ENCODE results near the gene TBC1D14. TPM values are rescaled to one million over a fixed set of nuclear protein-coding genes. Genes with fewer than 3 reads are reported as not detected.

TBC1D14 gene
- total RNA-seq, 1 experiment from 2014 or later, result 50.2 TPM

DNA sequence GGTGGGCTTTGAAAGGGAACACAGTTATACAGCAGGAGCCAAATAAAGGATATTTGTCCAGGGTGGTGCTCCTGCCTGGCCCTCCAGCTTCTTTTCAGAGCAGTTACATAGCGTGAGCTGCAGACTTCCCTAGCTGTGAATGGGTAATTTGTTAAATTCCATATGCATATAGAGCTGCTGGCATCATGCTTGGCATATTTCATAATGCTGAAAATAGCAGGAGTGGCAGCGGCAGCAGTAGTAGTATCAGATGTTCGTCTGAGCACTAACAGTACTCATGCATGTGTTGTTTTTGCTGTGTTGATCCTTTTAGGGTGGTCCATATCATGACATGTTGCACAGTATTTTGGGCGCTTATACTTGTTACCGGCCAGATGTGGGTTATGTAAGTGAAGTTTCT lies 99.9 kb downstream of the TBC1D14 start:
- no peaks in the 10 kb centered on the region for H3K79me2 ChIP-seq (ENCODE audit: insufficient read depth, low read length)
- DNase-seq, result no peak
- Mint-ChIP-seq H3K36me3 (ENCODE audit: insufficient read depth in 1 of 3, low read depth in 3 of 3) (peaks cover 28 to 77% (median 61%) of the 10 kb centered on the region in 3 experiments; a peak in 6 of 7 replicates), H3K27ac (no peak overlapping the region), H3K9me3 (no peaks in the 10 kb centered on the region), H3K4me3 (no peak overlapping the region), H3K27me3 (ENCODE audit: low read depth) (no peaks in the 10 kb centered on the region), H3K4me1 (peaks cover 26 to 34% of the 10 kb centered on the region in 2 experiments)
- H4K91ac ChIP-seq (ENCODE audit: insufficient read length, low read depth, low read length), result no peak overlapping the region
- no peak overlapping the region for H2BK5ac ChIP-seq (ENCODE audit: insufficient read length, low read length)
- no peak overlapping the region for H3K18ac ChIP-seq (ENCODE audit: insufficient read length, low read depth, low read length)
- no peaks in the 10 kb centered on the region for H3K23me2 ChIP-seq (ENCODE audit: insufficient read length, low read depth, low read length, poor library complexity, severe bottlenecking)
- H3K4me1 ChIP-seq (ENCODE audit: insufficient read depth, low read length), result peaks cover 4% of the 10 kb centered on the region
- no peak overlapping the region for H3K4ac ChIP-seq (ENCODE audit: low read depth, low read length)
- no peak overlapping the region for H2AK5ac ChIP-seq (ENCODE audit: insufficient read length, low read length)
- no peak overlapping the region for H3K4me2 ChIP-seq (ENCODE audit: insufficient read depth, insufficient read length, low read length)
- no peak overlapping the region for H3K9ac ChIP-seq (ENCODE audit: extremely low read depth, insufficient read length, low read length)
- H4K20me1 ChIP-seq (ENCODE audit: control insufficient read depth, insufficient read depth, insufficient read length), result no peaks in the 10 kb centered on the region
- WGBS (ENCODE audit: extremely low coverage, insufficient read length, low lambda C conversion rate), result no CpG with 5 or more reads among the region's 5 CpGs
- H2BK120ac ChIP-seq (ENCODE audit: low read depth, low read length, poor library complexity, severe bottlenecking), result no peak overlapping the region
- no peak overlapping the region for H4K8ac ChIP-seq (replicated peaks; ENCODE audit: insufficient read length, low read depth, low read length)
- no peak for TF ChIP-seq CTCF (conservative IDR thresholded peaks at IDR 0.05)
- no peaks in the 10 kb centered on the region for H3K27me3 ChIP-seq (ENCODE audit: insufficient read depth, low read length)
- H2BK15ac ChIP-seq (ENCODE audit: low read depth, low read length), result no peak overlapping the region
- no peaks in the 10 kb centered on the region for H3K79me1 ChIP-seq (ENCODE audit: insufficient read depth, low read depth, low read length, poor library complexity, severe bottlenecking)
- H2BK12ac ChIP-seq (ENCODE audit: insufficient read length, low read depth, low read length), result no peak overlapping the region
- H2AFZ ChIP-seq (ENCODE audit: low read length), result no peak overlapping the region
- no peak overlapping the region for H3K14ac ChIP-seq (ENCODE audit: insufficient read depth, low read length)
- no peak overlapping the region for H3K56ac ChIP-seq (ENCODE audit: insufficient read length, low read depth, low read length)
- no peak overlapping the region for H3K23ac ChIP-seq (ENCODE audit: insufficient read length, low read depth, low read length)
- no peak overlapping the region for H3T11ph ChIP-seq (ENCODE audit: low read length)
- H3K9me3 ChIP-seq (ENCODE audit: control insufficient read depth, low read depth, low read length), result no peaks in the 10 kb centered on the region
- H3K27ac ChIP-seq (ENCODE audit: insufficient read length, low read depth, low read length), result no peak overlapping the region
- H4K5ac ChIP-seq (ENCODE audit: insufficient read length, low read depth, low read length), result no peak overlapping the region
- H2BK20ac ChIP-seq (ENCODE audit: low read depth, low read length, poor library complexity, severe bottlenecking), result no peak overlapping the region
